ENCODE data around the gene SLC25A44. TPM values are rescaled to one million over a fixed set of nuclear protein-coding genes. Genes with fewer than 3 reads are reported as not detected.

The SLC25A44 gene
- total and polyA plus RNA-seq, 8 donors = 14.3 to 29.1 (median 19.1) TPM

DNA sequence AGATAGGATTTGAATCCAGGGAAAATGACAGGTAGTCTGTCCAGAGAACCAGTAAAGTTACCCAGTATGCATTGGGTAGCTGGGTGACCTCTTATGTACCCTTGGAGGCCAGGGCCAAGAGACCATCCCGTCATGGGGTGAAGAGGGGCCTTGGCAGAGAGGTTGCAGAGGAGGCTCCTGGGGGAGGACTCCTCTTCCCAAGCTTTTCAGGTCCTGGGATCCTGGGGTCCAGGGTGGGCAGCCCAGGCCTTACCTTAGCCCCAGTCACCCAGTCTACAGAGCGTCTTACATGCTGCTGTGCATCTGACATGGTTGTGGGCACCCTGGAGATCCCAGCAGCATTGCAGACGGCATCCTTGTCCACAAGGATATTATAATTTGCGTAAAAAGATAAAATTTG, 32.9 kb downstream of the SLC25A44 start:
- no peak for ATAC-seq
- intact Hi-C loops (cut with DNase I) = loop anchor here in 1 of 2 donors (5.0 kb wide), 1 partner anchor 89 kb away; no protein-coding TSS in a partner anchor
- peaks cover 0 to 65% of the 10 kb centered on the region in 2 donors for H3K36me3 ChIP-seq

DNA sequence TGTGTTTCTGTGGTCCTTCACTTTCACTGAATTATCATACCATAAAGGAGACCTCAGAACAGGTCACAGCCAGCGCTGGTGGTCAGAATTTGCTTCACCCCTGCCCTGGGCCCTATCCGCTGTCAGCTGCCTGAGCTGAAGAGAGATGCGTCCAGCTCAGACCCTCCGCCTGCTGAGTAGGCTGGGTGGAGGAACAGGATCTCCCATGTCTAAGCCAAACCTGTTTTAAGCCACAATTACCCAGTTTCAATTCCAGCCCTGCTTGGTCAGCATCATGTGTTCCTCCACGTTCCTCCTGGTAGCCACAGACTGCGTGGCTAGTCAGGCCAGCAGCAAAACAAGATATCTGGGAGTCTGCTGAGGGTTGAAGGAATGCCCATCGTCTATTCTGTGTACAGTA, 34.6 kb downstream of the SLC25A44 start:
- no peaks in the 10 kb centered on the region for H3K27me3 ChIP-seq
- no peak overlapping the region for H3K27ac ChIP-seq
- peaks cover 0 to 10% of the 10 kb centered on the region in 2 donors for H3K4me1 ChIP-seq
- no peaks in the 10 kb centered on the region for H3K9me3 ChIP-seq
- no peak for ATAC-seq
- DNase-seq = no peak
- H3K36me3 ChIP-seq = peaks cover 0 to 55% of the 10 kb centered on the region in 2 donors
- TF ChIP-seq, protein P1, sequence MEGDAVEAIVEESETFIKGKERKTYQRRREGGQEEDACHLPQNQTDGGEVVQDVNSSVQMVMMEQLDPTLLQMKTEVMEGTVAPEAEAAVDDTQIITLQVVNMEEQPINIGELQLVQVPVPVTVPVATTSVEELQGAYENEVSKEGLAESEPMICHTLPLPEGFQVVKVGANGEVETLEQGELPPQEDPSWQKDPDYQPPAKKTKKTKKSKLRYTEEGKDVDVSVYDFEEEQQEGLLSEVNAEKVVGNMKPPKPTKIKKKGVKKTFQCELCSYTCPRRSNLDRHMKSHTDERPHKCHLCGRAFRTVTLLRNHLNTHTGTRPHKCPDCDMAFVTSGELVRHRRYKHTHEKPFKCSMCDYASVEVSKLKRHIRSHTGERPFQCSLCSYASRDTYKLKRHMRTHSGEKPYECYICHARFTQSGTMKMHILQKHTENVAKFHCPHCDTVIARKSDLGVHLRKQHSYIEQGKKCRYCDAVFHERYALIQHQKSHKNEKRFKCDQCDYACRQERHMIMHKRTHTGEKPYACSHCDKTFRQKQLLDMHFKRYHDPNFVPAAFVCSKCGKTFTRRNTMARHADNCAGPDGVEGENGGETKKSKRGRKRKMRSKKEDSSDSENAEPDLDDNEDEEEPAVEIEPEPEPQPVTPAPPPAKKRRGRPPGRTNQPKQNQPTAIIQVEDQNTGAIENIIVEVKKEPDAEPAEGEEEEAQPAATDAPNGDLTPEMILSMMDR (IDR thresholded peaks at IDR 0.05) = no peak
- intact Hi-C loops (cut with DNase I) = loop anchor here in 1 of 2 donors (5.0 kb wide), 1 partner anchor 91 kb away; no protein-coding TSS in a partner anchor
- H3K4me3 ChIP-seq = no peak overlapping the region

More for the DNA sequence above, 32.9 kb downstream of the SLC25A44 start:
- Histone ChIP-seq H3K9me3 (no peaks in the 10 kb centered on the region), H3K4me3 (no peak overlapping the region), H3K27me3 (no peaks in the 10 kb centered on the region), H3K27ac (no peak overlapping the region), H3K4me1 (peaks cover 0 to 10% of the 10 kb centered on the region in 2 donors)
- TF ChIP-seq, protein P1 (IDR thresholded peaks at IDR 0.05) = no peak
- DNase-seq = no peak

DNA sequence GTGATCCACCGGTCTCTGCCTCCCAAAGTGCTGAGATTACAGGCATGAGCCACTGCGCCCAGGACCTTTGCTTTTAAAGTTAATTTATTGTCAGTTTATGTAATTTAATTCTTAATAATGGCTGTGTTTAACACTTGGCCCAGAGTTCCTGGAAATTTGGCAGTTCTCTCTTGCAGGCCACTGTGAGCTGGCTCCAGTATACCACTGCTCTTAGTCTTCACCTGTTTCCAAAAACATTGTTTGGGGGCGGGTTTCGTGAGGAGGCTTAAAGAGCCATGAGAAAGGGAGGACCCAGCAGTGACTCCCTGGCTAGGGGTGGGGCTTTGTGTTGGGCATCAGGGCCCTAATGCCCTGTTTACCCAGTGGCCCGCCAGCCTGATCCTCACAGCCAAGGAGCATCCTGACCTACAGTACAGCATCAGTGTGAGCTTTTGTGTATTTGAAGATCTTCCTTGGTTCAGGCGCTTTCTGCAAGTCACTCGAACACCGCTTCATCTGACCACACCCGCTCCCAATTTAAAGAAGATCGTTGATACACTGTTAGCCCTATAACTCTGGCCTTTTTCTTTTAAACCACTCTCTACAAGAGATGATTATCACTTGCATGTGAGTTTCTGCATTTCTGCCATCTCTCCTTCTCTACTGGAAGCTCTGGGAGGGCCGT, 36.0 kb downstream of the SLC25A44 start:
- DNase-seq (no peak), ATAC-seq (no peak)
- TF ChIP-seq, protein P1 (IDR thresholded peaks at IDR 0.05) = no peak
- Histone ChIP-seq H3K36me3 (peaks cover 0 to 59% of the 10 kb centered on the region in 2 donors), H3K4me3 (no peak overlapping the region), H3K27me3 (no peaks in the 10 kb centered on the region), H3K27ac (no peak overlapping the region), H3K4me1 (peaks cover 0 to 7% of the 10 kb centered on the region in 2 donors), H3K9me3 (no peaks in the 10 kb centered on the region)
- intact Hi-C loops (cut with DNase I) = loop anchor here in 1 of 2 donors (5.0 kb wide), 1 partner anchor 93 kb away; no protein-coding TSS in a partner anchor

DNA sequence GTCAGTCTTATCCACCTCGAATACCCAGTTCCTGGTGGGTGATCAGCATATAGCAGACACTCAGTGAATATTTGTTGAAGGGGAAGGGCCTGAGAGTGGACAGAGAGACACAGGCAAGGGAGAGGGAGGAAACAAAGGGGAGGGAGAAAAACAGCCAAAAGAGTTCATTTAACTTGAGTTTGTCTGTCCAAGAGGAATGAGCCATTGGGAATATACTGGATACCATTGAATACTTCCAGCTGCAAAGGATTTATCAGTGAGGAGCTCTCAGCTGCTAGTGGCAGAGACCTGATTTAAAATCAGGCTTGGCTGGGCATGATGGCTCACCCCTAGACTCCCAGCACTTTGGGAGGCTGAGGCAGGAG, 36.6 kb downstream of the SLC25A44 start:
- ATAC-seq (no peak), DNase-seq (no peak)
- H3K9me3 ChIP-seq = no peaks in the 10 kb centered on the region
- intact Hi-C loops (cut with DNase I) = no loop called here
- TF ChIP-seq, protein P1 (IDR thresholded peaks at IDR 0.05) = no peak
- H3K27me3 ChIP-seq = no peaks in the 10 kb centered on the region
- H3K36me3 ChIP-seq = peaks cover 0 to 63% of the 10 kb centered on the region in 2 donors
- no peak overlapping the region for H3K4me3 ChIP-seq
- no peak overlapping the region for H3K27ac ChIP-seq
- peaks cover 0 to 2% of the 10 kb centered on the region in 2 donors for H3K4me1 ChIP-seq

DNA sequence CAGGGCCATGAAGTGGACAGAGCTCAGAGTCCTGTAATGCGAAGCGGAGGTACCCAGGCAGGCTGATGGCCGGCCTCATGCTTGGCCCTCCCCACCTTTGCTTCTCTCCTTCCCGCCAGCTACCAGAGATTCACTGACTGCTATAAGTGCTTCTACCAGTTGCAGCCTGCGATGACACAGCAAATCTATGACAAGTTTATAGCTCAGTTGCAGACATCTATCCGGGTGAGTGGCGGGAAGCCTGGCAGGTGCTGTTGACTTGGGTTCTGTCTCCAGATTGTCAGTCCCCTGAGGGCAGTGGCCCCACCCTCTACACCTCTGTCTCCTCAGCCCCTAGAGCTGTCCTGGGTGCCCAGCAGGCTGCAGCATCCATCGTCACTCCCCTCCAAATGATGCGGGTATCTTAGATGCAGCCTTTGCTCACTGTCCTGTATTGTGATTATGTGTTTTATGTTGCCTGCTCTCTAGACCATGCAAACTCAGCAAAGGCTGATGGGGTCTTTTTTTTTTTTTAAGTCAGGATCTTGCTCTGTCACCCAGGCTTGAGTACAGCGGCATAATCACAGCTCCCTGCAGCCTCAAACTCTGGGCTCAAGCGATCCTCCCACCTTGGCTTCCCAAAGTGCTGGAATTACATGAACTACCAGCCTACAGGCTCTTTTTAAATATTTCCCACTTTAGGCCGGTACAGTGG, 38.4 kb downstream of the SLC25A44 start:
- ATAC-seq = no peak
- TF ChIP-seq, protein P1 (IDR thresholded peaks at IDR 0.05) = no peak
- Histone ChIP-seq H3K27ac (no peak overlapping the region), H3K4me1 (no peaks in the 10 kb centered on the region), H3K36me3 (peaks cover 0 to 70% of the 10 kb centered on the region in 2 donors), H3K9me3 (no peaks in the 10 kb centered on the region), H3K27me3 (no peaks in the 10 kb centered on the region), H3K4me3 (no peak overlapping the region)
- intact Hi-C loops (cut with DNase I) = no loop called here
- no peak for DNase-seq
